PFSK-1 (cell line): Measurements from ENCODE around the gene SDF4.

Experiments
- FOXP2 ChIP-seq: optimal IDR thresholded peaks from 2 replicates; pipeline ENCODE3; 2011; ENCODE audit warnings: borderline replicate concordance, control low read depth, inconsistent platforms; ENCODE audit not compliant: insufficient read depth; ENCODE audit errors: extremely low read length, extremely low read depth
- POLR2AphosphoS5 ChIP-seq: IDR thresholded peaks from 2 replicates; pipeline ENCODE4 v1.6.1; 2012; ENCODE audit warnings: low read depth, mild to moderate bottlenecking, control low read depth, low read length, moderate library complexity
- SIN3A ChIP-seq: IDR thresholded peaks from 2 replicates; pipeline ENCODE4 v1.6.1; 2012; ENCODE audit warnings: mild to moderate bottlenecking, low read length, moderate library complexity, borderline replicate concordance; ENCODE audit not compliant: insufficient read depth
- TAF1 ChIP-seq: IDR thresholded peaks from 2 replicates; pipeline ENCODE4 v1.6.1; 2012; ENCODE audit warnings: low read length, control low read depth, borderline replicate concordance; ENCODE audit not compliant: insufficient read depth
- TF ChIP-seq, protein P1 (sequence below), 2 experiments: IDR thresholded peaks; 2 replicates each; pipeline versions ENCODE4 v1.6.1 to v1.8.0; 2011 to 2012; ENCODE audit warnings: low read depth in 2 of 2, low read length in 2 of 2, control low read depth in 1 of 2, inconsistent platforms in 1 of 2, mild to moderate bottlenecking in 1 of 2, moderate library complexity in 1 of 2; ENCODE audit not compliant: insufficient read depth in 1 of 2

The SDF4 gene

DNA sequence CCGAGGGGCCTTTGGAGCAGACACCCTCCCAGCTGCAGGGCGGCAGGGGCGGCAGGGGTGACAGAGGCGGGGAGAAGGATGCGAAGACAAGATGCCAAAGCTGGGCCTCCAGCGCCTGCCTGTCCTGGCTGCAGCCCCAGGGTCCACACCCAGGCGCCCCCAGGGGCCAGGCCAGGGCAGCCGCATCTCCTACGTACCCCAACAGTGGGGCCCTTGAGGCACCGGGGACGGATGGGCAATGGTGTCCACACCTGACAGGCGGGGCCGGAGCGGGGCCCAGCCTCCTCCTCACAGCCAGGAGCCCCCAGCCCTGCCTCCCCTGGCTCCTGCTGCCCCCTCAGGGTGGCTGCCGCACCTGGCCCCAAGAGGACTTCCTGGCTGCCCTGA is 7.4 kb upstream of the SDF4 start:
- TF ChIP-seq TAF1 (no peak), SIN3A (no peak), FOXP2 (no peak), POLR2AphosphoS5 (no peak)
- TF ChIP-seq, protein P1, sequence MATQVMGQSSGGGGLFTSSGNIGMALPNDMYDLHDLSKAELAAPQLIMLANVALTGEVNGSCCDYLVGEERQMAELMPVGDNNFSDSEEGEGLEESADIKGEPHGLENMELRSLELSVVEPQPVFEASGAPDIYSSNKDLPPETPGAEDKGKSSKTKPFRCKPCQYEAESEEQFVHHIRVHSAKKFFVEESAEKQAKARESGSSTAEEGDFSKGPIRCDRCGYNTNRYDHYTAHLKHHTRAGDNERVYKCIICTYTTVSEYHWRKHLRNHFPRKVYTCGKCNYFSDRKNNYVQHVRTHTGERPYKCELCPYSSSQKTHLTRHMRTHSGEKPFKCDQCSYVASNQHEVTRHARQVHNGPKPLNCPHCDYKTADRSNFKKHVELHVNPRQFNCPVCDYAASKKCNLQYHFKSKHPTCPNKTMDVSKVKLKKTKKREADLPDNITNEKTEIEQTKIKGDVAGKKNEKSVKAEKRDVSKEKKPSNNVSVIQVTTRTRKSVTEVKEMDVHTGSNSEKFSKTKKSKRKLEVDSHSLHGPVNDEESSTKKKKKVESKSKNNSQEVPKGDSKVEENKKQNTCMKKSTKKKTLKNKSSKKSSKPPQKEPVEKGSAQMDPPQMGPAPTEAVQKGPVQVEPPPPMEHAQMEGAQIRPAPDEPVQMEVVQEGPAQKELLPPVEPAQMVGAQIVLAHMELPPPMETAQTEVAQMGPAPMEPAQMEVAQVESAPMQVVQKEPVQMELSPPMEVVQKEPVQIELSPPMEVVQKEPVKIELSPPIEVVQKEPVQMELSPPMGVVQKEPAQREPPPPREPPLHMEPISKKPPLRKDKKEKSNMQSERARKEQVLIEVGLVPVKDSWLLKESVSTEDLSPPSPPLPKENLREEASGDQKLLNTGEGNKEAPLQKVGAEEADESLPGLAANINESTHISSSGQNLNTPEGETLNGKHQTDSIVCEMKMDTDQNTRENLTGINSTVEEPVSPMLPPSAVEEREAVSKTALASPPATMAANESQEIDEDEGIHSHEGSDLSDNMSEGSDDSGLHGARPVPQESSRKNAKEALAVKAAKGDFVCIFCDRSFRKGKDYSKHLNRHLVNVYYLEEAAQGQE (IDR thresholded peaks at IDR 0.05; ENCODE audit: insufficient read depth in 1 of 2, low read depth in 2 of 2, low read length in 2 of 2) = no peak

DNA sequence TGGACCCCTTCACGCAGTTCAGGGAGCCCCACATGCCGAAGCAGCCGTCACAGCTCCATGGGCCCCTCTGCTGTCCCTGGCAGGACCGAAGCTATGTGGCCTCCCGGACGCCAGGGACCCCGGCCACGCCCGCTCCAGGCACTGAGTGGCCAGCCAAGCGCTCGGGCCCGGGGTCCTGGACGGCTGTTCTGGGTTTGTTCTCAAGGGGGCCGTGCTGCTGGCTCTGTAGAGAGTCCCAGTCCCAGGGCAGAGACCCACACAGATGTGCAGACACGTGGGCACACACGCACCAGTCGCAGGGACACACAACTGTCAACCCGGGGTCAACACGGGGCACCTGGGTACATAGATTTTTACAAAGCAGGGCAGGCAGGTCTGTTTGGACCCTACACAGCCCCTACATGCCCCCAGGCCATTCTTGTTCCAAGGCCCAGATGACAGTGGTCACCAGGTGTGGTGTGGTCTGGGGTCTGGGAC is 6.9 kb upstream of the SDF4 start:
- TF ChIP-seq TAF1 (no peak), POLR2AphosphoS5 (no peak), SIN3A (no peak), FOXP2 (no peak)
- TF ChIP-seq, protein P1 (IDR thresholded peaks at IDR 0.05; ENCODE audit: insufficient read depth in 1 of 2, low read depth in 2 of 2, low read length in 2 of 2) = no peak

DNA sequence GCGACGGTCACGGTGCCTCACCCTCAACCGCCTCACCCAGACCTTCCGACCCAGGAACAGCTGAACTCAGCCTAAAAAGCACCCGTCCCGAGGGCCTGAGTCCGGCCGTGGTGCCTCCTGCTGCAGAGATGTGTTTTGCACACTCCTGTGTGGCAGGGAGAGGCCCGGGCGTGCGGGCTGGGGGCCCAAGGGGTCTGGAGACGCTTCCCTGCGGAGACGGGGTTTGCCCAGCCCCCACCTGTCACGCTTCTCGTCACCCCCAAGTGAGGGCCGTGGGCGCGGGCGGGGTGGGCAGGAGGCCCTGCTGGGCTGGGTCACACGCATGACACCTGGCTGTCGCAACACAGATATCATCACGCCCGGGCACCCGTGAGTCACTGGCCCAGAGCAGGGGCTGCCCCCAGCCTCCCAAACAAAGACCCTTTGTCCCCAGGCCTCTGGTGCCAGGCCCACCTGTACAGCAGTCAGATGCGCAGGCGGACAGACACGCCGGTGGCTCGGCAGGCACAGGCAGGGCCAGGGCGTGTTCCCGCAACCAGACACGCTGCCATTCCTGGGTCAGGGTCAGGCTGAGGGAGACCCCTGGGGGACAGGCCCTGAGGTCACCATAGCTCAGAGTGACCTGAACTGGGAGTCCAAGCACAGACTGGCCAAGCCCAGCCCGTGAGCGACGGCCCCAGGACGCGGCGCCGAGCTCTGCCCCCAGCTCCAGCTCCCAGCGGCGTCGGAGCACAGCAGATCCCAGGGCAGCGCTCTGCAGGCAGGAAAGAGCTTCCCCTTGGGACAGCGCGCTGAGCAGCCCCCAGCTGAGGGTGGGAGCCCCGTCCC is 6.3 kb upstream of the SDF4 start:
- TF ChIP-seq, protein P1 (IDR thresholded peaks at IDR 0.05; ENCODE audit: insufficient read depth in 1 of 2, low read depth in 2 of 2, low read length in 2 of 2) = no peak

DNA sequence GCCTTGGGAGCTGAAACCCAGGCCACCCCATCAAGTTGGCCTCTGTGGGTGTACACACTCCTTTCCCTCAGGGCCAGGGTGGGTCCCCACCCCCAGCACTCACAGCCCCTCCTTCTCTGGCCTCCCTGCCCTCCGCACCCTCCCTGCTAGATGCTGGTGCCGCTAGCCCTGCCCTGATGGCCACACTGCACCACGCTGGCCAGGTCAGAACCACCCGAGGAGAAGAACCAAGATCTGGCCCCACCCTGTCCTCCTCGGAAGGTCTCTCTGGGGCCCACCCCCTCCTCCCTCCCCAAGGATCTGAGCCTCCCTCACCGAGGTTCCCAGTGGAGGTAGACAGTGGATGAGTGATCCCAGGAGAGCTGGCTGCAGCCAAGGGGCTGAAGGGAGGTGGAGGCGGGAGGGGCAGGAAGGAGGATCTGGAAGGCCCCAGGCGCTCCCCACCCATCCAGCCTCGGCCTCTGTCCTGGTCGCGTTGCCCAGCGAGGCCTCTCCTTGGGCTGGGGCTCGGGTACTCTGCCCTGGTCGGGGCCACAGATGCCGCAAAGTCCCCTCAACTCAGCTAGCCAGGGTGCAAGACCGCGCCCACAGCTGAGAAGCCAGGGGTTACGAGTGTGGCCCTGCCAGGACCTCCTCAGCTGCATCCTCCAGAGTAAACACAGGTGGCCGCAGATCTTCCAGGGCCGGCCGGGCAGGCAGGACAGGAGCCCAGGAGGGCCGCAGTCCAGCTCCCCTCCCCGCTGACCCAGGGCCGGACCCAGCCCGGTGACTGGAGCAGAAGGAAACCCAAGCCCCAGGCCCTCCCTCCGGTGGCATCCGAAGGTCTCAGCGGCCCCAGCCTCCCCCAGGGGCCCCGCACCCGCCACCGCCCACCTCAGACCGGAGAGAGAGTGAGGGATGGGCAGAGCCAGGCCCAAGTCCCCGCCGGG is 5.4 kb upstream of the SDF4 start:
- no peak for TF ChIP-seq SIN3A
- no peak for TF ChIP-seq FOXP2
- no peak for TF ChIP-seq TAF1
- TF ChIP-seq, protein P1 (IDR thresholded peaks at IDR 0.05; ENCODE audit: insufficient read depth in 1 of 2, low read depth in 2 of 2, low read length in 2 of 2) = no peak
- TF ChIP-seq POLR2AphosphoS5 = no peak; the same call in 1 of the 2 replicates
